ENCODE data around the gene MRM1. TPM values are rescaled to one million over a fixed set of nuclear protein-coding genes. Genes with fewer than 3 reads are reported as not detected.
A peak's percentile ranks its signal among the peaks of the same experiment; 100 is the strongest.

The MRM1 gene
- total and polyA plus RNA-seq, 9 of the 15 experiments (the other 6 are each of a cell fraction or from before 2014, with no cell fraction given), result 0.61 to 28.4 (median 21.5) TPM

- TF ChIP-seq CREB3L1 (IDR thresholded peaks at IDR 0.05; ENCODE audit: borderline replicate concordance, low read depth) (no peak; the same call in 1 of the 2 replicates), ZNF75A (CRISPR knock-in tag; IDR thresholded peaks at IDR 0.05) (no peak), HBP1 (CRISPR knock-in tag; IDR thresholded peaks at IDR 0.05) (no peak), U2AF1 (optimal IDR thresholded peaks at IDR 0.05; ENCODE audit: low read depth, low read length) (no peak), ZNF408 (CRISPR knock-in tag; IDR thresholded peaks at IDR 0.05; ENCODE audit: low read depth) (no peak), PBX2 (CRISPR knock-in tag; IDR thresholded peaks at IDR 0.05; ENCODE audit: low read depth) (no peak), PBX2 (tag; conservative IDR thresholded peaks at IDR 0.05; ENCODE audit: low read depth) (peak; percentile 48), GATAD2A (IDR thresholded peaks at IDR 0.05) (peak; percentile 42; the same call in 1 of the 2 replicates), FOXM1 (IDR thresholded peaks at IDR 0.05; ENCODE audit: low read depth) (no peak), FOXM1 (CRISPR knock-in tag; IDR thresholded peaks at IDR 0.05; ENCODE audit: low read depth) (no peak), ZNF311 (CRISPR knock-in tag; IDR thresholded peaks at IDR 0.05) (no peak), MCM3 (IDR thresholded peaks at IDR 0.05) (no peak), PHF8 (IDR thresholded peaks at IDR 0.05; ENCODE audit: borderline replicate concordance, low read length) (no peak), MYBL2 (IDR thresholded peaks at IDR 0.05; ENCODE audit: low read depth) (no peak), MYBL2 (CRISPR knock-in tag; IDR thresholded peaks at IDR 0.05; ENCODE audit: borderline replicate concordance) (no peak), SRSF1 (IDR thresholded peaks at IDR 0.05; ENCODE audit: low read depth, low read length) (no peak), ETV5 (CRISPR knock-in tag; IDR thresholded peaks at IDR 0.05; ENCODE audit: low read depth) (no peak), GATAD2B (IDR thresholded peaks at IDR 0.05; ENCODE audit: borderline replicate concordance) (no peak; the same call in 1 of the 2 replicates), ZFP91 (CRISPR knock-in tag; IDR thresholded peaks at IDR 0.05) (no peak), BCL6 (CRISPR knock-in tag; IDR thresholded peaks at IDR 0.05) (no peak)
Measured at GRCh38 chr17:36608794-36609497, 7.6 kb downstream of the MRM1 start (continued).
